ENCODE results near the gene USP17L13.
"Not testable (repeated sequence)": the region's sequence is repeated elsewhere in the genome, so short reads cannot be mapped to it uniquely, and the experiment has no call there.

DNA sequence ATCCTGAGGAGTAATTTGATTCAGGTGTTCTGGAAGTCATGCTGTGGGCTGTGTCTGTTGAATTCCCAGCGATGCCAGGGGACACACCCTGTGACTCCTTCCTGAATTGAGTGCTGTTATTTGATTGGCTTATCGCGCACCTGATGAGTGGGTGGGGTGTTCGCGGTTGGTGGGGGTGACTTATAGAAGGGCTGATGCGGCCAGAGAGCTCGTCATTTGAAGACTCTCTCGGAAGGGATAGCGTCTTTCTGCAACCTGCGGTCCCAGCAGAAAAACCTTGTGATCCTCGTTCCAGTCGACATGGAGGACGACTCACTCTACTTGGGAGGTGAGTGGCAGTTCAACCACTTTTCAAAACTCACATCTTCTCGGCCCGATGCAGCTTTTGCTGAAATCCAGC is 33.1 kb downstream of the USP17L13 start, which contains the start of gene USP17L20:
- TF ChIP-seq, protein P1, sequence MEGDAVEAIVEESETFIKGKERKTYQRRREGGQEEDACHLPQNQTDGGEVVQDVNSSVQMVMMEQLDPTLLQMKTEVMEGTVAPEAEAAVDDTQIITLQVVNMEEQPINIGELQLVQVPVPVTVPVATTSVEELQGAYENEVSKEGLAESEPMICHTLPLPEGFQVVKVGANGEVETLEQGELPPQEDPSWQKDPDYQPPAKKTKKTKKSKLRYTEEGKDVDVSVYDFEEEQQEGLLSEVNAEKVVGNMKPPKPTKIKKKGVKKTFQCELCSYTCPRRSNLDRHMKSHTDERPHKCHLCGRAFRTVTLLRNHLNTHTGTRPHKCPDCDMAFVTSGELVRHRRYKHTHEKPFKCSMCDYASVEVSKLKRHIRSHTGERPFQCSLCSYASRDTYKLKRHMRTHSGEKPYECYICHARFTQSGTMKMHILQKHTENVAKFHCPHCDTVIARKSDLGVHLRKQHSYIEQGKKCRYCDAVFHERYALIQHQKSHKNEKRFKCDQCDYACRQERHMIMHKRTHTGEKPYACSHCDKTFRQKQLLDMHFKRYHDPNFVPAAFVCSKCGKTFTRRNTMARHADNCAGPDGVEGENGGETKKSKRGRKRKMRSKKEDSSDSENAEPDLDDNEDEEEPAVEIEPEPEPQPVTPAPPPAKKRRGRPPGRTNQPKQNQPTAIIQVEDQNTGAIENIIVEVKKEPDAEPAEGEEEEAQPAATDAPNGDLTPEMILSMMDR (IDR thresholded peaks at IDR 0.05; ENCODE audit: poor library complexity, severe bottlenecking) = not testable (repeated sequence)
- not testable (repeated sequence) for TF ChIP-seq EP300 (conservative IDR thresholded peaks at IDR 0.05; ENCODE audit: poor library complexity, severe bottlenecking); EZH2 (IDR thresholded peaks at IDR 0.05; ENCODE audit: borderline replicate concordance, insufficient read depth, low read length, poor library complexity, severe bottlenecking)

Data from neural cell (in vitro differentiated cells).